DND-41 (cell line): Measurements from ENCODE around the gene CLEC14A.

Experiments used
- ATAC-seq: fragments of 200-7000 bp; cut with Tn5 transposase; 3 replicates; pipeline ENCODE4 v1.9.1; 2021; ENCODE audit warnings: low read depth; ENCODE audit not compliant: insufficient read depth
- DNase-seq: peaks from one replicate; pipeline ENCODE4 v3.0.0-alpha.2; 2020
- H2AFZ ChIP-seq: 2 replicates; pipeline ENCODE4 v1.6.0; 2012; ENCODE audit warnings: low read depth, low read length
- H3K27ac ChIP-seq: 2 replicates; pipeline ENCODE4 v1.5.1; 2012; ENCODE audit warnings: low read length, inconsistent platforms
- H3K27me3 ChIP-seq: fragments of 200-600 bp; sonication (generic); 2 replicates; pipeline ENCODE4 v1.6.0; 2012; ENCODE audit warnings: low read length, mild to moderate bottlenecking, inconsistent platforms; ENCODE audit not compliant: insufficient read depth, poor library complexity
- H3K36me3 ChIP-seq: 2 replicates; pipeline ENCODE4 v1.5.1; 2012; ENCODE audit warnings: low read length, inconsistent platforms; ENCODE audit not compliant: insufficient read depth
- H3K4me1 ChIP-seq: 2 replicates; pipeline ENCODE4 v1.5.1; 2012; ENCODE audit warnings: mild to moderate bottlenecking, low read length; ENCODE audit not compliant: insufficient read depth
- H3K4me2 ChIP-seq: 2 replicates; pipeline ENCODE4 v1.6.0; 2012; ENCODE audit warnings: mild to moderate bottlenecking, moderate library complexity, low read length, inconsistent platforms; ENCODE audit not compliant: insufficient read depth
- H3K4me3 ChIP-seq, 2 experiments: fragments of 200-600 bp in 1 of 2; shearing (Covaris generic) in 1 of 2; 2 replicates each; pipeline ENCODE4 v1.5.1; 2012 to 2016; ENCODE audit warnings: inconsistent platforms in 2 of 2, low read length in 2 of 2, mild to moderate bottlenecking in 2 of 2, low read depth in 1 of 2, moderate library complexity in 1 of 2
- H3K79me2 ChIP-seq: 2 replicates; pipeline ENCODE4 v1.6.0; 2012; ENCODE audit warnings: low read length, inconsistent platforms; ENCODE audit not compliant: insufficient read depth
- H3K9ac ChIP-seq: 2 replicates; pipeline ENCODE4 v1.6.0; 2012; ENCODE audit warnings: low read depth, mild to moderate bottlenecking, inconsistent platforms, low read length, moderate library complexity
- H3K9me3 ChIP-seq: 2 replicates; pipeline ENCODE4 v1.5.1; 2012; ENCODE audit warnings: low read length, moderate library complexity, mild to moderate bottlenecking, inconsistent platforms; ENCODE audit not compliant: insufficient read depth, severe bottlenecking
- H4K20me1 ChIP-seq: 2 replicates; pipeline ENCODE4 v1.6.0; 2012; ENCODE audit warnings: low read length; ENCODE audit not compliant: insufficient read depth
- EZH2 ChIP-seq: IDR thresholded peaks from 3 replicates; pipeline ENCODE4 v1.6.1; 2012; ENCODE audit warnings: borderline replicate concordance, low read depth, mild to moderate bottlenecking, moderate library complexity, low read length, inconsistent platforms; ENCODE audit not compliant: severe bottlenecking
- TF ChIP-seq, protein P1 (sequence below): IDR thresholded peaks from 2 replicates; pipeline ENCODE4 v1.5.1; 2012; ENCODE audit warnings: borderline replicate concordance, low read length, moderate library complexity, mild to moderate bottlenecking; ENCODE audit not compliant: poor library complexity, severe bottlenecking; ENCODE audit errors: extremely low read depth

The CLEC14A gene

DNA sequence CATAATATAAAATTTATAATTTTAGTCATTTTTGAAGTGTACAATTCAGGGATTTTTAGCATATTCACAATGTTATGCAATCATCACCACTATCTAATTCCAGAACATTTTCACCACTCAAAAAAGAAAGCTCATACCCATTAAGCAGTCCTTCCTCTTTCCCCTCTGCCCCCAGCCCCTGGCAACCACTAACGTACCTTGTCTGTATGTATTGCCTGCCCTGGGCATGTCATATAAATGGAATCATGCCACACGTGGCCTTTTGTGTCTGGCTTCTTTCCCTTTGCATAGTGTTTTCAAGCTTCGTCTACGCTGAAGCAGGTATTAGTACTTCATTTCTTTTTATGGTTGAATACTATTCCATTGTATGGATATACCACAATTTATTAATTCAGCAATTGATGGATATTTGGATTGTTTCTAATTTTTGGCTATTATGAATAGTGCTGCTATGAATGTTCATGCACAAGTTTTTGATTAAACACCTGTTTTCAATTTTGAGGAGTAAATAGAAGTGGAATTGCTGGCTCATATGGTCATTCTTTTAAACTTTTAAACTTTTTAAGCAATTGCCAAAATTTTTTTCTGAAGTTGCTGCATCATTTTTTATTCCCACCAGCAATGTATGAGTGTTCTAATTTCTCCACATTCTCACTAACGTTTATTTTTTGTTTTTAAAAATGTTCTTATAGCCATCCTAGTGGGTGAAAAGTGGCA is 49.8 kb downstream of the CLEC14A start:
- H4K20me1 ChIP-seq = no peaks in the 10 kb centered on the region

DNA sequence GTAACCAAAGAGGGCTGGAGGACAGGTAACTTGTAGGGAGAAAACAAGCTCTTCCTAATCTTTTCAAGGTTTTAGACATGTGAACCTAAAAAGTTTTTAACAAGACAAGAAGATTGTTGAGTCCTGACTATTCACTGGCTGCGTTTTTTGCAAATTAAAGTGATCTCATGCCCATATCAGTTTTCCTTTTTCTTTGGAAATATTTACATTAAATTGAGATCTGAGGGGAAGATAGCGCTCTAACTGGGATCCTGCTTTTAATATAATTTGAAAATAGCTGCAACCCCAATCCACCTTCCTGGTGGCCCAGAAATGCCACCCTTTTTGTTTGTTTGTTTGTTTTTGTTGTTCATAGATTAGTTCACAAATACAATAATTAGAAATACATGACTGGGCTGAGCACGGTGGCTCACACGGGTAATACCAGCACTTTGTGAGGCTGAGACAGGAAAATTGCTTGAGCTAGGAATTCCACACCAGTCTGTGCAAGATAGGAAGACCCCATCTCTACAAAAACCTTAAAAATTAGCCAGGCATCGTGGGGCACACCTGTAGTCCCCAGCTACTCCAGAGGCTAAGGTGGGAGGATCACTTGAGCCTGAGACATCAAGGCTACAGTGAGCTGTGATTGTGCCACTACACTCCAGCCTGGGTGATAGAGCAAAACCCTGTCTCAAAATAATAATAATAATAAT is 50.6 kb downstream of the CLEC14A start:
- TF ChIP-seq, protein P1, sequence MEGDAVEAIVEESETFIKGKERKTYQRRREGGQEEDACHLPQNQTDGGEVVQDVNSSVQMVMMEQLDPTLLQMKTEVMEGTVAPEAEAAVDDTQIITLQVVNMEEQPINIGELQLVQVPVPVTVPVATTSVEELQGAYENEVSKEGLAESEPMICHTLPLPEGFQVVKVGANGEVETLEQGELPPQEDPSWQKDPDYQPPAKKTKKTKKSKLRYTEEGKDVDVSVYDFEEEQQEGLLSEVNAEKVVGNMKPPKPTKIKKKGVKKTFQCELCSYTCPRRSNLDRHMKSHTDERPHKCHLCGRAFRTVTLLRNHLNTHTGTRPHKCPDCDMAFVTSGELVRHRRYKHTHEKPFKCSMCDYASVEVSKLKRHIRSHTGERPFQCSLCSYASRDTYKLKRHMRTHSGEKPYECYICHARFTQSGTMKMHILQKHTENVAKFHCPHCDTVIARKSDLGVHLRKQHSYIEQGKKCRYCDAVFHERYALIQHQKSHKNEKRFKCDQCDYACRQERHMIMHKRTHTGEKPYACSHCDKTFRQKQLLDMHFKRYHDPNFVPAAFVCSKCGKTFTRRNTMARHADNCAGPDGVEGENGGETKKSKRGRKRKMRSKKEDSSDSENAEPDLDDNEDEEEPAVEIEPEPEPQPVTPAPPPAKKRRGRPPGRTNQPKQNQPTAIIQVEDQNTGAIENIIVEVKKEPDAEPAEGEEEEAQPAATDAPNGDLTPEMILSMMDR = no peak
- no peak for TF ChIP-seq EZH2
- Histone ChIP-seq H3K4me1 (no peaks in the 10 kb centered on the region), H3K9ac (no peak overlapping the region), H3K27ac (no peak overlapping the region), H3K27me3 (no peaks in the 10 kb centered on the region), H2AFZ (no peak overlapping the region), H3K9me3 (peaks cover 16% of the 10 kb centered on the region), H3K79me2 (no peaks in the 10 kb centered on the region), H3K4me3 (no peak overlapping the region), H3K4me2 (no peak overlapping the region), H3K36me3 (no peaks in the 10 kb centered on the region), H4K20me1 (no peaks in the 10 kb centered on the region)
- DNase-seq (no peak), ATAC-seq (no peak)

More for the DNA sequence above, 49.8 kb downstream of the CLEC14A start:
- Histone ChIP-seq H3K4me1 (no peaks in the 10 kb centered on the region), H3K9ac (no peak overlapping the region), H3K4me3 (no peak overlapping the region), H3K27me3 (no peaks in the 10 kb centered on the region), H3K27ac (no peak overlapping the region), H3K4me2 (no peak overlapping the region), H3K9me3 (peaks cover 16% of the 10 kb centered on the region), H3K36me3 (no peaks in the 10 kb centered on the region), H3K79me2 (no peaks in the 10 kb centered on the region), H2AFZ (no peak overlapping the region)
- ATAC-seq = no peak
- DNase-seq = no peak
- TF ChIP-seq, protein P1 = no peak
- no peak for TF ChIP-seq EZH2

DNA sequence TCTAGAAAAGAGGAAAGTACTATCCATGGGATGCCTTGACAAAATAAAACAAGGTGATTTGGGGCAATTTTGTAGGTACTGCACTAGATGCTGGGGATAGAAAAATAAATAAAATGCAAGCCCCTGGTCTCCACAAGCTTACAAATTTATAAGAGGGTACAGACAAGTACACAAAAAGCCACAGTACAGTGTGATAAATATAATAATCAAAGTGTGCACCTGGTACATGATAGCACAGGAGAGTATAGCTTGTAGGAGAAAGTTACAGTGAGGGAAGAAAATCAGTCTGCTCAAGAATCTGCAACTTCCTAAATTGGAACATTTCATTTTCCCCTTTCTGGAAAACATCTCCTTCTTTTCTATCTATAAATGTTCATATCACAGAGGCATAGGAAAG is 51.2 kb downstream of the CLEC14A start:
- Histone ChIP-seq H3K9me3 (peaks cover 13% of the 10 kb centered on the region), H3K79me2 (no peaks in the 10 kb centered on the region), H3K4me3 (no peak overlapping the region), H3K27ac (no peak overlapping the region), H3K36me3 (no peaks in the 10 kb centered on the region), H3K4me2 (no peak overlapping the region), H2AFZ (no peak overlapping the region), H4K20me1 (no peaks in the 10 kb centered on the region), H3K9ac (no peak overlapping the region), H3K4me1 (no peaks in the 10 kb centered on the region), H3K27me3 (no peaks in the 10 kb centered on the region)
- ATAC-seq (no peak), DNase-seq (no peak)
- TF ChIP-seq, protein P1 = no peak
- no peak for TF ChIP-seq EZH2
